ENCODE data around the gene WNT3A.

The WNT3A gene

DNA sequence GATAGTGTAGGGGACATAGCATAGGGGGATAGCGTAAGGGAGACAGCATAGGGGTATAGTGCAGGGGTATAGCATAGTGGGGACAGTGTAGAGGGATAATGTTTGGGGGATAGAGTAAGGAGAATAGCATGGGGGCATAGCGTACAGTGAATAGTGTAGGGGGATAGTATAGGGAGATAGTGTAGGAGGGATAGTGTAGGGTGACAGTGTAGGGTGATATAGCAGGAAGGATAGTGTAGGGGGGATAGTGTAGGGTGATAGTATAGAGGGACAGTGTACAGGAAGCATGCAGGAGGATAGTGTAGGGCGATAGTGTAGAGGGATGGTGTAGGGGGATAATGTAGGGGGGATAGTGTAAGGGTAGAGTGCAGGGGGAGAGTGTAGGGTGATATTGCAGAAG, 64.1 kb downstream of the WNT3A start (continued):
- TF ChIP-seq ZBTB8A (tag by site-specific recombination; IDR thresholded peaks at IDR 0.05): no peak
- TF ChIP-seq, protein P1, sequence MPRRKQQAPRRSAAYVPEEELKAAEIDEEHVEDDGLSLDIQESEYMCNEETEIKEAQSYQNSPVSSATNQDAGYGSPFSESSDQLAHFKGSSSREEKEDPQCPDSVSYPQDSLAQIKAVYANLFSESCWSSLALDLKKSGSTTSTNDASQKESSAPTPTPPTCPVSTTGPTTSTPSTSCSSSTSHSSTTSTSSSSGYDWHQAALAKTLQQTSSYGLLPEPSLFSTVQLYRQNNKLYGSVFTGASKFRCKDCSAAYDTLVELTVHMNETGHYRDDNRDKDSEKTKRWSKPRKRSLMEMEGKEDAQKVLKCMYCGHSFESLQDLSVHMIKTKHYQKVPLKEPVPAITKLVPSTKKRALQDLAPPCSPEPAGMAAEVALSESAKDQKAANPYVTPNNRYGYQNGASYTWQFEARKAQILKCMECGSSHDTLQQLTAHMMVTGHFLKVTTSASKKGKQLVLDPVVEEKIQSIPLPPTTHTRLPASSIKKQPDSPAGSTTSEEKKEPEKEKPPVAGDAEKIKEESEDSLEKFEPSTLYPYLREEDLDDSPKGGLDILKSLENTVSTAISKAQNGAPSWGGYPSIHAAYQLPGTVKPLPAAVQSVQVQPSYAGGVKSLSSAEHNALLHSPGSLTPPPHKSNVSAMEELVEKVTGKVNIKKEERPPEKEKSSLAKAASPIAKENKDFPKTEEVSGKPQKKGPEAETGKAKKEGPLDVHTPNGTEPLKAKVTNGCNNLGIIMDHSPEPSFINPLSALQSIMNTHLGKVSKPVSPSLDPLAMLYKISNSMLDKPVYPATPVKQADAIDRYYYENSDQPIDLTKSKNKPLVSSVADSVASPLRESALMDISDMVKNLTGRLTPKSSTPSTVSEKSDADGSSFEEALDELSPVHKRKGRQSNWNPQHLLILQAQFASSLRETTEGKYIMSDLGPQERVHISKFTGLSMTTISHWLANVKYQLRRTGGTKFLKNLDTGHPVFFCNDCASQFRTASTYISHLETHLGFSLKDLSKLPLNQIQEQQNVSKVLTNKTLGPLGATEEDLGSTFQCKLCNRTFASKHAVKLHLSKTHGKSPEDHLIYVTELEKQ (tag by site-specific recombination; IDR thresholded peaks at IDR 0.05; ENCODE audit: borderline replicate concordance): no peak
- TF ChIP-seq, protein P2, sequence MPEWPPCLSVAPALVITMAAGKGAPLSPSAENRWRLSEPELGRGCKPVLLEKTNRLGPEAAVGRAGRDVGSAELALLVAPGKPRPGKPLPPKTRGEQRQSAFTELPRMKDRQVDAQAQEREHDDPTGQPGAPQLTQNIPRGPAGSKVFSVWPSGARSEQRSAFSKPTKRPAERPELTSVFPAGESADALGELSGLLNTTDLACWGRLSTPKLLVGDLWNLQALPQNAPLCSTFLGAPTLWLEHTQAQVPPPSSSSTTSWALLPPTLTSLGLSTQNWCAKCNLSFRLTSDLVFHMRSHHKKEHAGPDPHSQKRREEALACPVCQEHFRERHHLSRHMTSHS (tag by site-specific recombination; IDR thresholded peaks at IDR 0.05): no peak

DNA sequence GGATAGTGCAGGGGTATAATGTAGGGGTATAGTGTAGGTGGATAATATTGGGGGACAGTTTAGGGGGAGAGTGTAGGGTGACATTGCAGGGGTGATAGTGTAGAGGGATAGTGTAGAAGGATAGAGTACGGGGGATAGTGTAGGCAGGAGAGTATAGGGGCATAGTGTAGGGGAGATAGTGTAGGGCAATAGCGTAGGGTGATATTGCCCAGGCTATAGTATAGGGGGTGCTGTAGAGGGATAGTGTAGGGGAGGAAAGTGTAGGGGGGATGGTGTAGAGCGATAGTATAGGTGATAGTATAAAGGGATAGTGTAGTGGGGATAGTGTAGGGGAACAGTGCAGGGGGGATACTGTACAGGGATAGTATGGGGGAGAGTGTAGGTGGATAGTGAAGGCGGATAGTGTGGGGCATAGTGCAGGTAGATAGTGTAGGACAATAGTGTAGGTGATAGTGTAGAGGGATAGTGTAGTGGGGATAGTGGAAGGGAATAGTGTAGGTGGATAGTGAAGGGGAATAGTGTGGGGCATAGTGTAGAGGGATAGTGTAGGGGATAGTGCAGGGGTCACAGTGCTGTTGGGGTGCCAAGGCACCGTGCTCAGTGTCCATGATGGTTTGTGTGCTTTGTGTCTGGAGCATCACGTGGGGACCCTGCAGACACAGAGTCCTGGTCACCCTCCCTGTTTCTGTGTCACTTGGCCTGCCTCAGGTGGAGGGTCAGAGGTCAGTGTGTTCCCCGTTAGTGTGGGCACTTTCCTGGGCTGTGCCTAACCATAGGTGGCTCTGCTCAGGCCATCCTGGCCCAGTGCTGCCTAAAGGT, 65.2 kb downstream of the WNT3A start:
- CTCF ChIA-PET: no interaction called here
- Histone ChIP-seq H3K27ac (ENCODE audit: extremely low read depth, low read depth, low read length) (no peak overlapping the region), H3K9me3 (ENCODE audit: control insufficient read depth, insufficient read depth, low read depth, low read length) (no peaks in the 10 kb centered on the region), H3K4me3 (ENCODE audit: low read depth, low read length) (no peak overlapping the region), H3K36me3 (ENCODE audit: control insufficient read depth in 2 of 2, insufficient read depth in 1 of 2, low read length in 2 of 2) (no peaks in the 10 kb centered on the region), H3K4me1 (ENCODE audit: control insufficient read depth, insufficient read depth, low read length) (no peaks in the 10 kb centered on the region)
- POLR2A ChIA-PET: no interaction called here
- TF ChIP-seq ZNF585B (tag by site-specific recombination; IDR thresholded peaks at IDR 0.05) (no peak), ZNF561 (tag by site-specific recombination; IDR thresholded peaks at IDR 0.05; ENCODE audit: borderline replicate concordance) (no peak), EGR2 (tag by site-specific recombination; IDR thresholded peaks at IDR 0.05; ENCODE audit: low read depth) (peak; percentile 98), ZNF426 (tag by site-specific recombination; IDR thresholded peaks at IDR 0.05) (no peak), ZNF571 (tag by site-specific recombination; IDR thresholded peaks at IDR 0.05) (no peak), MZF1 (tag by site-specific recombination; IDR thresholded peaks at IDR 0.05; ENCODE audit: borderline replicate concordance) (peak; percentile 17; the same call in 1 of the 2 replicates), ZNF37A (tag by site-specific recombination; IDR thresholded peaks at IDR 0.05) (no peak), ZBTB17 (tag by site-specific recombination; IDR thresholded peaks at IDR 0.05) (no peak), YY2 (tag by site-specific recombination; IDR thresholded peaks at IDR 0.05) (no peak), KLF8 (tag by site-specific recombination; IDR thresholded peaks at IDR 0.05) (no peak), ZNF302 (tag by site-specific recombination; IDR thresholded peaks at IDR 0.05; ENCODE audit: low read depth) (no peak), ZNF157 (tag by site-specific recombination; IDR thresholded peaks at IDR 0.05) (peak; percentile 9; the same call in 1 of the 2 replicates), TRIM28 (IDR thresholded peaks at IDR 0.05; ENCODE audit: borderline replicate concordance, low read length) (no peak), ZNF600 (tag by site-specific recombination; IDR thresholded peaks at IDR 0.05) (peak; percentile 67), ZNF169 (tag by site-specific recombination; IDR thresholded peaks at IDR 0.05) (no peak), ZNF248 (tag by site-specific recombination; IDR thresholded peaks at IDR 0.05) (no peak), ZNF23 (tag by site-specific recombination; IDR thresholded peaks at IDR 0.05; ENCODE audit: borderline replicate concordance) (no peak), HOXD13 (CRISPR knock-in tag; IDR thresholded peaks at IDR 0.05; ENCODE audit: borderline replicate concordance) (no peak), KLF10 (tag by site-specific recombination; IDR thresholded peaks at IDR 0.05) (no peak), YY1 (tag by site-specific recombination; IDR thresholded peaks at IDR 0.05) (no peak), ZNF76 (tag by site-specific recombination; IDR thresholded peaks at IDR 0.05; ENCODE audit: borderline replicate concordance, low read depth) (no peak), ZNF596 (tag by site-specific recombination; IDR thresholded peaks at IDR 0.05) (no peak), ZFHX2 (tag by site-specific recombination; conservative IDR thresholded peaks at IDR 0.05) (peak; percentile 95), ZNF324 (tag by site-specific recombination; IDR thresholded peaks at IDR 0.05) (no peak), ZNF521 (tag by site-specific recombination; IDR thresholded peaks at IDR 0.05) (no peak), HOXC10 (CRISPR knock-in tag; IDR thresholded peaks at IDR 0.05) (no peak)
- TF ChIP-seq, protein P3, sequence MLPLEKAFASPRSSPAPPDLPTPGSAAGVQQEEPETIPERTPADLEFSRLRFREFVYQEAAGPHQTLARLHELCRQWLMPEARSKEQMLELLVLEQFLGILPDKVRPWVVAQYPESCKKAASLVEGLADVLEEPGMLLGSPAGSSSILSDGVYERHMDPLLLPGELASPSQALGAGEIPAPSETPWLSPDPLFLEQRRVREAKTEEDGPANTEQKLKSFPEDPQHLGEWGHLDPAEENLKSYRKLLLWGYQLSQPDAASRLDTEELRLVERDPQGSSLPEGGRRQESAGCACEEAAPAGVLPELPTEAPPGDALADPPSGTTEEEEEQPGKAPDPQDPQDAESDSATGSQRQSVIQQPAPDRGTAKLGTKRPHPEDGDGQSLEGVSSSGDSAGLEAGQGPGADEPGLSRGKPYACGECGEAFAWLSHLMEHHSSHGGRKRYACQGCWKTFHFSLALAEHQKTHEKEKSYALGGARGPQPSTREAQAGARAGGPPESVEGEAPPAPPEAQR (tag by site-specific recombination; IDR thresholded peaks at IDR 0.05): no peak
- TF ChIP-seq, protein P4, sequence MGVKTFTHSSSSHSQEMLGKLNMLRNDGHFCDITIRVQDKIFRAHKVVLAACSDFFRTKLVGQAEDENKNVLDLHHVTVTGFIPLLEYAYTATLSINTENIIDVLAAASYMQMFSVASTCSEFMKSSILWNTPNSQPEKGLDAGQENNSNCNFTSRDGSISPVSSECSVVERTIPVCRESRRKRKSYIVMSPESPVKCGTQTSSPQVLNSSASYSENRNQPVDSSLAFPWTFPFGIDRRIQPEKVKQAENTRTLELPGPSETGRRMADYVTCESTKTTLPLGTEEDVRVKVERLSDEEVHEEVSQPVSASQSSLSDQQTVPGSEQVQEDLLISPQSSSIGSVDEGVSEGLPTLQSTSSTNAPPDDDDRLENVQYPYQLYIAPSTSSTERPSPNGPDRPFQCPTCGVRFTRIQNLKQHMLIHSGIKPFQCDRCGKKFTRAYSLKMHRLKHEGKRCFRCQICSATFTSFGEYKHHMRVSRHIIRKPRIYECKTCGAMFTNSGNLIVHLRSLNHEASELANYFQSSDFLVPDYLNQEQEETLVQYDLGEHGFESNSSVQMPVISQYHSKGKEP (tag by site-specific recombination; IDR thresholded peaks at IDR 0.05): no peak
